ENCODE measurements around the gene ITGA2.

ITGA2 gene

DNA sequence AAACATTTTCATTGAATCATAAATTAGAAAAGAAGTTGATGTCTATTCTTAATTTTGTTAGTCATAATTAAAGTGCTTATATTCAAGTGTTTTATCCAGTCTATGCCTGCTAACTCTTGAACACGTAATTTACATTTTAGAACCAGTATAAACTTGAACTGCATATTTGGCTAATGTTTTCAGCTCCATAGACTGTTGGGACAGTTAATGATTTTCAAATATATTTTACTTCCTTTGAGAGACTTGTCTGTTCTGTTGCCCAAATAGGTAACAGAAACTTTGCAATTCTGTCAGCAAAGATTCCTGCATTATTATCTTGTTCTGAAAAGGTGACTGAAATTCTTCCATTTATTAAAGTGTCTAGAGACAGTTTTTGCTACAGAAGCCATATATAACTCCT lies 7.8 kb downstream of the ITGA2 start:
- no peak for TF ChIP-seq ARNTL (CRISPR knock-in tag; IDR thresholded peaks at IDR 0.05; ENCODE audit: borderline replicate concordance, low read depth)
- no peak for TF ChIP-seq TOX (CRISPR knock-in tag; IDR thresholded peaks at IDR 0.05; ENCODE audit: borderline replicate concordance)
- TF ChIP-seq, protein P1, sequence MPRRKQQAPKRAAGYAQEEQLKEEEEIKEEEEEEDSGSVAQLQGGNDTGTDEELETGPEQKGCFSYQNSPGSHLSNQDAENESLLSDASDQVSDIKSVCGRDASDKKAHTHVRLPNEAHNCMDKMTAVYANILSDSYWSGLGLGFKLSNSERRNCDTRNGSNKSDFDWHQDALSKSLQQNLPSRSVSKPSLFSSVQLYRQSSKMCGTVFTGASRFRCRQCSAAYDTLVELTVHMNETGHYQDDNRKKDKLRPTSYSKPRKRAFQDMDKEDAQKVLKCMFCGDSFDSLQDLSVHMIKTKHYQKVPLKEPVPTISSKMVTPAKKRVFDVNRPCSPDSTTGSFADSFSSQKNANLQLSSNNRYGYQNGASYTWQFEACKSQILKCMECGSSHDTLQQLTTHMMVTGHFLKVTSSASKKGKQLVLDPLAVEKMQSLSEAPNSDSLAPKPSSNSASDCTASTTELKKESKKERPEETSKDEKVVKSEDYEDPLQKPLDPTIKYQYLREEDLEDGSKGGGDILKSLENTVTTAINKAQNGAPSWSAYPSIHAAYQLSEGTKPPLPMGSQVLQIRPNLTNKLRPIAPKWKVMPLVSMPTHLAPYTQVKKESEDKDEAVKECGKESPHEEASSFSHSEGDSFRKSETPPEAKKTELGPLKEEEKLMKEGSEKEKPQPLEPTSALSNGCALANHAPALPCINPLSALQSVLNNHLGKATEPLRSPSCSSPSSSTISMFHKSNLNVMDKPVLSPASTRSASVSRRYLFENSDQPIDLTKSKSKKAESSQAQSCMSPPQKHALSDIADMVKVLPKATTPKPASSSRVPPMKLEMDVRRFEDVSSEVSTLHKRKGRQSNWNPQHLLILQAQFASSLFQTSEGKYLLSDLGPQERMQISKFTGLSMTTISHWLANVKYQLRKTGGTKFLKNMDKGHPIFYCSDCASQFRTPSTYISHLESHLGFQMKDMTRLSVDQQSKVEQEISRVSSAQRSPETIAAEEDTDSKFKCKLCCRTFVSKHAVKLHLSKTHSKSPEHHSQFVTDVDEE (CRISPR knock-in tag; IDR thresholded peaks at IDR 0.05) = no peak
- TF ChIP-seq ZNF565 (CRISPR knock-in tag; conservative IDR thresholded peaks at IDR 0.05; ENCODE audit: low read depth) = no peak
- no peak for TF ChIP-seq ZNF70 (CRISPR knock-in tag; IDR thresholded peaks at IDR 0.05)
- no peak for TF ChIP-seq GLIS3 (CRISPR knock-in tag; IDR thresholded peaks at IDR 0.05)
- TF ChIP-seq ZNF8 (CRISPR knock-in tag; IDR thresholded peaks at IDR 0.05) = no peak
- TF ChIP-seq CSDC2 (CRISPR knock-in tag; IDR thresholded peaks at IDR 0.05) = no peak
- TF ChIP-seq ESRRG (CRISPR knock-in tag; IDR thresholded peaks at IDR 0.05) = no peak
- no peak for TF ChIP-seq SNAI2 (CRISPR knock-in tag; IDR thresholded peaks at IDR 0.05)
- TF ChIP-seq OSR1 (CRISPR knock-in tag; IDR thresholded peaks at IDR 0.05) = no peak
- no peak for TF ChIP-seq ZFP30 (CRISPR knock-in tag; IDR thresholded peaks at IDR 0.05)
- TF ChIP-seq, protein P2, sequence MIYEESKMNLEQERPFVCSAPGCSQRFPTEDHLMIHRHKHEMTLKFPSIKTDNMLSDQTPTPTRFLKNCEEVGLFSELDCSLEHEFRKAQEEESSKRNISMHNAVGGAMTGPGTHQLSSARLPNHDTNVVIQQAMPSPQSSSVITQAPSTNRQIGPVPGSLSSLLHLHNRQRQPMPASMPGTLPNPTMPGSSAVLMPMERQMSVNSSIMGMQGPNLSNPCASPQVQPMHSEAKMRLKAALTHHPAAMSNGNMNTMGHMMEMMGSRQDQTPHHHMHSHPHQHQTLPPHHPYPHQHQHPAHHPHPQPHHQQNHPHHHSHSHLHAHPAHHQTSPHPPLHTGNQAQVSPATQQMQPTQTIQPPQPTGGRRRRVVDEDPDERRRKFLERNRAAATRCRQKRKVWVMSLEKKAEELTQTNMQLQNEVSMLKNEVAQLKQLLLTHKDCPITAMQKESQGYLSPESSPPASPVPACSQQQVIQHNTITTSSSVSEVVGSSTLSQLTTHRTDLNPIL (CRISPR knock-in tag; IDR thresholded peaks at IDR 0.05; ENCODE audit: low read depth) = no peak
- no peak for TF ChIP-seq ZC3H10 (CRISPR knock-in tag; IDR thresholded peaks at IDR 0.05)
- TF ChIP-seq, protein P3, sequence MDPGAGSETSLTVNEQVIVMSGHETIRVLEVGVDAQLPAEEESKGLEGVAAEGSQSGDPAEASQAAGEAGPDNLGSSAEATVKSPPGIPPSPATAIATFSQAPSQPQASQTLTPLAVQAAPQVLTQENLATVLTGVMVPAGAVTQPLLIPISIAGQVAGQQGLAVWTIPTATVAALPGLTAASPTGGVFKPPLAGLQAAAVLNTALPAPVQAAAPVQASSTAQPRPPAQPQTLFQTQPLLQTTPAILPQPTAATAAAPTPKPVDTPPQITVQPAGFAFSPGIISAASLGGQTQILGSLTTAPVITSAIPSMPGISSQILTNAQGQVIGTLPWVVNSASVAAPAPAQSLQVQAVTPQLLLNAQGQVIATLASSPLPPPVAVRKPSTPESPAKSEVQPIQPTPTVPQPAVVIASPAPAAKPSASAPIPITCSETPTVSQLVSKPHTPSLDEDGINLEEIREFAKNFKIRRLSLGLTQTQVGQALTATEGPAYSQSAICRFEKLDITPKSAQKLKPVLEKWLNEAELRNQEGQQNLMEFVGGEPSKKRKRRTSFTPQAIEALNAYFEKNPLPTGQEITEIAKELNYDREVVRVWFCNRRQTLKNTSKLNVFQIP (CRISPR knock-in tag; IDR thresholded peaks at IDR 0.05; ENCODE audit: borderline replicate concordance, low read depth) = no peak
- TF ChIP-seq TCF4 (CRISPR knock-in tag; IDR thresholded peaks at IDR 0.05; ENCODE audit: borderline replicate concordance) = no peak
- no peak for TF ChIP-seq PPARA (CRISPR knock-in tag; IDR thresholded peaks at IDR 0.05; ENCODE audit: borderline replicate concordance)
- TF ChIP-seq, protein P4, sequence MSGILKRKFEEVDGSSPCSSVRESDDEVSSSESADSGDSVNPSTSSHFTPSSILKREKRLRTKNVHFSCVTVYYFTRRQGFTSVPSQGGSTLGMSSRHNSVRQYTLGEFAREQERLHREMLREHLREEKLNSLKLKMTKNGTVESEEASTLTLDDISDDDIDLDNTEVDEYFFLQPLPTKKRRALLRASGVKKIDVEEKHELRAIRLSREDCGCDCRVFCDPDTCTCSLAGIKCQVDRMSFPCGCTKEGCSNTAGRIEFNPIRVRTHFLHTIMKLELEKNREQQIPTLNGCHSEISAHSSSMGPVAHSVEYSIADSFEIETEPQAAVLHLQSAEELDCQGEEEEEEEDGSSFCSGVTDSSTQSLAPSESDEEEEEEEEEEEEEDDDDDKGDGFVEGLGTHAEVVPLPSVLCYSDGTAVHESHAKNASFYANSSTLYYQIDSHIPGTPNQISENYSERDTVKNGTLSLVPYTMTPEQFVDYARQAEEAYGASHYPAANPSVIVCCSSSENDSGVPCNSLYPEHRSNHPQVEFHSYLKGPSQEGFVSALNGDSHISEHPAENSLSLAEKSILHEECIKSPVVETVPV (CRISPR knock-in tag; IDR thresholded peaks at IDR 0.05) = no peak
- ATAC-seq = no peak

DNA sequence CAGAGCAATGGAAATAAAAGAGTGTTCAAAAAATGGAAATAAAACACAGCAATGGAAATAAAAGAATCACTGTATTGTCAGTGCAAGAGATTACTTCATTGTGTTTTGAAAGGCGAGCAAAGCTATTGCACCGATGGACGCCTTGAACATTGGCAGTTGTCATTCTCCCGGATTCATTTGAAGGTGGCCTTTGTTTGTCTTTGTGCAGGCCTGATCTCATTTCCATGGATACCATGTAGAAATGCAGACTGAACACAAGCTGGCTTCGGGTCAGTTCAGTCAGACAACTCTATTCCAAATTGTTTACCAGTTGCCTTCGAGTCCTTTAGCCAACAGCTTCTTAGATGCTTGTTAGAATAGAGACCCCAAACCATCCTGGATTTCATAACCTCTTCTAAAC lies 8.3 kb downstream of the ITGA2 start:
- ATAC-seq = no peak
- TF ChIP-seq ARNTL (CRISPR knock-in tag; IDR thresholded peaks at IDR 0.05; ENCODE audit: borderline replicate concordance, low read depth) (no peak), ZNF70 (CRISPR knock-in tag; IDR thresholded peaks at IDR 0.05) (no peak), OSR1 (CRISPR knock-in tag; IDR thresholded peaks at IDR 0.05) (no peak), TCF4 (CRISPR knock-in tag; IDR thresholded peaks at IDR 0.05; ENCODE audit: borderline replicate concordance) (no peak), RARB (CRISPR knock-in tag; IDR thresholded peaks at IDR 0.05) (no peak), ZFP3 (CRISPR knock-in tag; IDR thresholded peaks at IDR 0.05) (no peak), BACH2 (CRISPR knock-in tag; IDR thresholded peaks at IDR 0.05; ENCODE audit: borderline replicate concordance) (no peak), ISL1 (CRISPR knock-in tag; IDR thresholded peaks at IDR 0.05) (no peak), SNAI2 (CRISPR knock-in tag; IDR thresholded peaks at IDR 0.05) (no peak), ZC3H10 (CRISPR knock-in tag; IDR thresholded peaks at IDR 0.05) (no peak)
- TF ChIP-seq, protein P5, sequence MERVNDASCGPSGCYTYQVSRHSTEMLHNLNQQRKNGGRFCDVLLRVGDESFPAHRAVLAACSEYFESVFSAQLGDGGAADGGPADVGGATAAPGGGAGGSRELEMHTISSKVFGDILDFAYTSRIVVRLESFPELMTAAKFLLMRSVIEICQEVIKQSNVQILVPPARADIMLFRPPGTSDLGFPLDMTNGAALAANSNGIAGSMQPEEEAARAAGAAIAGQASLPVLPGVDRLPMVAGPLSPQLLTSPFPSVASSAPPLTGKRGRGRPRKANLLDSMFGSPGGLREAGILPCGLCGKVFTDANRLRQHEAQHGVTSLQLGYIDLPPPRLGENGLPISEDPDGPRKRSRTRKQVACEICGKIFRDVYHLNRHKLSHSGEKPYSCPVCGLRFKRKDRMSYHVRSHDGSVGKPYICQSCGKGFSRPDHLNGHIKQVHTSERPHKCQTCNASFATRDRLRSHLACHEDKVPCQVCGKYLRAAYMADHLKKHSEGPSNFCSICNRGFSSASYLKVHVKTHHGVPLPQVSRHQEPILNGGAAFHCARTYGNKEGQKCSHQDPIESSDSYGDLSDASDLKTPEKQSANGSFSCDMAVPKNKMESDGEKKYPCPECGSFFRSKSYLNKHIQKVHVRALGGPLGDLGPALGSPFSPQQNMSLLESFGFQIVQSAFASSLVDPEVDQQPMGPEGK (CRISPR knock-in tag; IDR thresholded peaks at IDR 0.05; ENCODE audit: borderline replicate concordance) = no peak
- TF ChIP-seq, protein P3 (CRISPR knock-in tag; IDR thresholded peaks at IDR 0.05; ENCODE audit: borderline replicate concordance, low read depth) = no peak
- TF ChIP-seq, protein P1 (CRISPR knock-in tag; IDR thresholded peaks at IDR 0.05) = no peak

Data from SK-N-SH treated with all-trans-retinoic acid at 6 μM for 48 hours (cell line).